Natural killer cell treated with Interleukin-12 subunit alpha and Interleukin-12 subunit beta and Interleukin-15 and Interleukin-18, amount 100 ng/mL, for 72 hours (primary cell): ENCODE measurements around the gene HEPH. TPM values are rescaled to one million over a fixed set of nuclear protein-coding genes. Genes with fewer than 3 reads are reported as not detected.
"Not testable (repeated sequence)": the region's sequence is repeated elsewhere in the genome, so short reads cannot be mapped to it uniquely, and the experiment has no call there.

ENCODE experiments used
- ATAC-seq, 2 donors: fragments of 150-1000 bp; cut with Tn5 transposase in 1 of 2; sonication (Bioruptor Pico), chemical (Tn5 transposase) in 1 of 2; 2 replicates each; pipeline ENCODE4 v1.10.0; 2021
- DNase-seq: peaks from one replicate; pipeline ENCODE4 v3.0.0; 2022; ENCODE audit warnings: low spot score
- H3K27ac Mint-ChIP-seq, 2 donors: 1 replicate in 1 of 2; 2 replicates in 1 of 2; pipeline ENCODE4 v1.8.0; 2022; ENCODE audit warnings: mixed read lengths in 2 of 2, mild to moderate bottlenecking in 1 of 2, moderate library complexity in 1 of 2
- H3K27me3 Mint-ChIP-seq, 2 donors: 1 replicate in 1 of 2; 2 replicates in 1 of 2; pipeline ENCODE4 v1.8.0; 2022; ENCODE audit warnings: mixed read lengths in 2 of 2
- H3K36me3 Mint-ChIP-seq: one replicate; pipeline ENCODE4 v1.8.0; 2022; ENCODE audit warnings: mixed read lengths
- H3K4me1 Mint-ChIP-seq, 2 donors: 1 replicate in 1 of 2; 2 replicates in 1 of 2; pipeline ENCODE4 v1.8.0; 2022; ENCODE audit warnings: low read depth in 2 of 2, mixed read lengths in 2 of 2, mild to moderate bottlenecking in 1 of 2
- H3K4me3 Mint-ChIP-seq: one replicate; pipeline ENCODE4 v1.8.0; 2022; ENCODE audit warnings: mixed read lengths
- H3K9me3 Mint-ChIP-seq: 2 replicates; pipeline ENCODE4 v1.8.0; 2022; ENCODE audit warnings: mixed read lengths
- total RNA-seq, 2 donors: library from RNA; stranded (reverse); gene quantifications; one replicate each; pipeline ENCODE4 v1.2.3, GENCODE V29; 2022

The HEPH gene
- total RNA-seq, 2 donors from 2014 or later: not detected

GRCh38 chrX:66166671-66167070, 2.6 kb downstream of the HEPH start:
- H3K4me3 Mint-ChIP-seq: no peak overlapping the region
- H3K36me3 Mint-ChIP-seq: no peaks in the 10 kb centered on the region
- H3K27me3 Mint-ChIP-seq: peaks cover 0 to 19% of the 10 kb centered on the region in 2 donors
- no peaks in the 10 kb centered on the region for H3K4me1 Mint-ChIP-seq
- no peaks in the 10 kb centered on the region for H3K9me3 Mint-ChIP-seq
- ATAC-seq (no peak), DNase-seq (no peak)
- H3K27ac Mint-ChIP-seq: no peak overlapping the region

- Mint-ChIP-seq H3K4me3 (no peak overlapping the region), H3K4me1 (no peaks in the 10 kb centered on the region), H3K9me3 (no peaks in the 10 kb centered on the region), H3K27ac (no peak overlapping the region), H3K27me3 (peaks cover 0 to 19% of the 10 kb centered on the region in 2 donors), H3K36me3 (no peaks in the 10 kb centered on the region)
- DNase-seq (no peak), ATAC-seq (no peak)
Measured at GRCh38 chrX:66167431-66167830, 3.4 kb downstream of the HEPH start.

GRCh38 chrX:66176134-66176533, 12.1 kb downstream of the HEPH start:
- H3K9me3 Mint-ChIP-seq: peaks cover 18% of the 10 kb centered on the region
- no peak overlapping the region for H3K27ac Mint-ChIP-seq
- ATAC-seq (no peak), DNase-seq (no peak)
- H3K36me3 Mint-ChIP-seq: peaks cover 34% of the 10 kb centered on the region
- H3K27me3 Mint-ChIP-seq: no peaks in the 10 kb centered on the region
- no peak overlapping the region for H3K4me3 Mint-ChIP-seq
- no peaks in the 10 kb centered on the region for H3K4me1 Mint-ChIP-seq

GRCh38 chrX:66191563-66191962, 27.5 kb downstream of the HEPH start:
- no peak overlapping the region for H3K4me3 Mint-ChIP-seq
- H3K4me1 Mint-ChIP-seq: peaks cover 8 to 11% of the 10 kb centered on the region in 2 donors
- no peak for ATAC-seq

GRCh38 chrX:66193821-66194220, 29.8 kb downstream of the HEPH start:
- H3K4me3 Mint-ChIP-seq: no peak overlapping the region
- no peak overlapping the region for H3K27ac Mint-ChIP-seq
- DNase-seq: no peak
- peaks cover 10 to 24% of the 10 kb centered on the region in 2 donors for H3K27me3 Mint-ChIP-seq
- H3K36me3 Mint-ChIP-seq: no peaks in the 10 kb centered on the region
- H3K4me1 Mint-ChIP-seq: peaks cover 8 to 11% of the 10 kb centered on the region in 2 donors
- H3K9me3 Mint-ChIP-seq: no peaks in the 10 kb centered on the region
- ATAC-seq: no peak

More at GRCh38 chrX:66191563-66191962, 27.5 kb downstream of the HEPH start:
- no peaks in the 10 kb centered on the region for H3K36me3 Mint-ChIP-seq
- no peak for DNase-seq
- H3K9me3 Mint-ChIP-seq: no peaks in the 10 kb centered on the region
- peaks cover 10 to 31% of the 10 kb centered on the region in 2 donors for H3K27me3 Mint-ChIP-seq
- no peak overlapping the region for H3K27ac Mint-ChIP-seq

GRCh38 chrX:66200050-66200664, 36.1 kb downstream of the HEPH start:
- no peak overlapping the region for H3K4me3 Mint-ChIP-seq
- no peaks in the 10 kb centered on the region for H3K9me3 Mint-ChIP-seq
- DNase-seq (no peak), ATAC-seq (peak; percentile 67 to 68)
- peaks cover 20 to 22% of the 10 kb centered on the region in 2 donors for H3K4me1 Mint-ChIP-seq
- H3K27me3 Mint-ChIP-seq: peaks cover 8 to 34% of the 10 kb centered on the region in 2 donors
- no peaks in the 10 kb centered on the region for H3K36me3 Mint-ChIP-seq
- no peak overlapping the region for H3K27ac Mint-ChIP-seq

GRCh38 chrX:66200855-66201795, 37.1 kb downstream of the HEPH start:
- no peak overlapping the region for H3K27ac Mint-ChIP-seq
- no peaks in the 10 kb centered on the region for H3K36me3 Mint-ChIP-seq
- no peaks in the 10 kb centered on the region for H3K9me3 Mint-ChIP-seq
- H3K4me1 Mint-ChIP-seq: peaks cover 20 to 22% of the 10 kb centered on the region in 2 donors
- H3K4me3 Mint-ChIP-seq: peak overlapping the region; percentile 1
- no peak for ATAC-seq
- peaks cover 8 to 31% of the 10 kb centered on the region in 2 donors for H3K27me3 Mint-ChIP-seq
- DNase-seq: no peak

- ATAC-seq (no peak), DNase-seq (no peak)
- no peak overlapping the region for H3K4me3 Mint-ChIP-seq
- peaks cover 8 to 31% of the 10 kb centered on the region in 2 donors for H3K27me3 Mint-ChIP-seq
- no peak overlapping the region for H3K27ac Mint-ChIP-seq
- no peaks in the 10 kb centered on the region for H3K9me3 Mint-ChIP-seq
- H3K36me3 Mint-ChIP-seq: no peaks in the 10 kb centered on the region
- H3K4me1 Mint-ChIP-seq: peaks cover 20 to 22% of the 10 kb centered on the region in 2 donors
Measured at GRCh38 chrX:66203114-66203513, 39.1 kb downstream of the HEPH start.

GRCh38 chrX:66221856-66222255, 57.8 kb downstream of the HEPH start:
- ATAC-seq (no peak), DNase-seq (no peak)
- H3K27ac Mint-ChIP-seq: no peak overlapping the region
- H3K4me3 Mint-ChIP-seq: no peak overlapping the region
- H3K36me3 Mint-ChIP-seq: no peaks in the 10 kb centered on the region
- H3K9me3 Mint-ChIP-seq: no peaks in the 10 kb centered on the region
- H3K27me3 Mint-ChIP-seq: peaks cover 10 to 23% of the 10 kb centered on the region in 2 donors
- no peaks in the 10 kb centered on the region for H3K4me1 Mint-ChIP-seq

- Mint-ChIP-seq H3K9me3 (peaks cover 8% of the 10 kb centered on the region), H3K4me3 (no peak overlapping the region), H3K27ac (no peak overlapping the region), H3K4me1 (no peaks in the 10 kb centered on the region), H3K27me3 (peaks cover 3 to 24% of the 10 kb centered on the region in 2 donors), H3K36me3 (no peaks in the 10 kb centered on the region)
- ATAC-seq: no peak
- no peak for DNase-seq
Measured at GRCh38 chrX:66232296-66232695, 68.2 kb downstream of the HEPH start.

GRCh38 chrX:66233209-66233608, 69.2 kb downstream of the HEPH start:
- H3K27ac Mint-ChIP-seq: no peak overlapping the region
- ATAC-seq (no peak), DNase-seq (no peak)
- no peaks in the 10 kb centered on the region for H3K36me3 Mint-ChIP-seq
- peaks cover 8 to 27% of the 10 kb centered on the region in 2 donors for H3K27me3 Mint-ChIP-seq
- peaks cover 8% of the 10 kb centered on the region for H3K9me3 Mint-ChIP-seq
- H3K4me3 Mint-ChIP-seq: no peak overlapping the region
- H3K4me1 Mint-ChIP-seq: no peaks in the 10 kb centered on the region

- not testable (repeated sequence) for ATAC-seq, H3K4me3 Mint-ChIP-seq, H3K36me3 Mint-ChIP-seq, H3K4me1 Mint-ChIP-seq, H3K9me3 Mint-ChIP-seq, H3K27ac Mint-ChIP-seq, DNase-seq
- H3K27me3 Mint-ChIP-seq: peaks cover 8 to 24% of the 10 kb centered on the region in 2 donors
Measured at GRCh38 chrX:66233904-66234303, 69.9 kb downstream of the HEPH start.

- Mint-ChIP-seq H3K36me3 (peaks cover 7% of the 10 kb centered on the region), H3K4me3 (no peak overlapping the region), H3K4me1 (no peaks in the 10 kb centered on the region), H3K27me3 (peaks cover 20 to 27% of the 10 kb centered on the region in 2 donors), H3K27ac (no peak overlapping the region), H3K9me3 (peaks cover 4% of the 10 kb centered on the region)
- no peak for ATAC-seq
- DNase-seq: no peak
Measured at GRCh38 chrX:66255359-66255967, 91.4 kb downstream of the HEPH start.

- no peaks in the 10 kb centered on the region for H3K4me1 Mint-ChIP-seq
Measured at GRCh38 chrX:66262807-66263206, 98.8 kb downstream of the HEPH start.

More at GRCh38 chrX:66262807-66263206, 98.8 kb downstream of the HEPH start:
- Mint-ChIP-seq H3K4me3 (no peak overlapping the region), H3K36me3 (no peaks in the 10 kb centered on the region), H3K27me3 (peaks cover 15 to 25% of the 10 kb centered on the region in 2 donors), H3K9me3 (no peaks in the 10 kb centered on the region), H3K27ac (no peak overlapping the region)
- ATAC-seq (no peak), DNase-seq (no peak)
